ENCODE data around the gene OGFRL1.
A peak's percentile ranks its signal among the peaks of the same experiment; 100 is the strongest.

The OGFRL1 gene

DNA sequence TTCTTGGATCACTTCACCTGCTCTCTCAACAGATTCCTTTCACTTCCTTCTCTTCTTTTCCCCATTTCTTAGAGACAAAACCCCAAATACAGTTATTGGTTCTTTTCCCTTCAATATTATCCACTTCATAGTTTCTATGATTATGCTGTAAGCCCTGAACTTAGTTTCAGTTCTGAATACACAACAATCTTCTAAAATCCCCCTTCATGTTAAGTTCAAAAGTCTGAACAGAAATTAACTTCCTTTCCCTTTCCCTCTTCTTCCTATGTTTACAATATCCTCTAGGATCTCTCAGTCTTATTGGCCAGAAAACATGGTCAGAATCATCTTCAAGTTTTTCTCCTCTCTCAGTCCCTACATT is 57.7 kb downstream of the OGFRL1 start:
- TF ChIP-seq ZFX (IDR thresholded peaks at IDR 0.05): no peak
- TF ChIP-seq CTCF (conservative IDR thresholded peaks at IDR 0.05): no peak
- H3K27ac ChIP-seq: no peak overlapping the region

- no peak for TF ChIP-seq CTCF (conservative IDR thresholded peaks at IDR 0.05)
- no peak for TF ChIP-seq ZFX (IDR thresholded peaks at IDR 0.05)
- no peak overlapping the region for H3K27ac ChIP-seq
Measured at GRCh38 chr6:71347119-71347518, 58.5 kb downstream of the OGFRL1 start.

DNA sequence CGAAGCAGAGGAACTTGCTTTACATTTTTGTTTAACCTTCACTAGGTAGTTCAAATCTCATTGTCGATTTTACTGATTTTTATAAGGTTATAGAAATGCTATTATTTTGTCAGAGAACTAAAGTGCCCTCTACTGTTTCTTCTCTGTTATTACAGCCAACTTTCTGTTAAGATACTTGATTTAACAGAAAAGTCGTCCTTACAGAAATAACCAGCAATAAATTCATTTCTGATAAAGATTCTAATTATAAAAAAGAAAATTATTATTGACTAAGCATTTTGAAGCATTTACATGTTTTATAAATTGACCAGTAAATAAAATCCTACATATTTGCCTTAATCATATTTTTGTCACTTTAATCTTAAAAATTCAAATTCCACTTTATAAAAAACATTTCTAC is 60.8 kb downstream of the OGFRL1 start:
- no peak overlapping the region for H3K27ac ChIP-seq
- TF ChIP-seq CTCF (conservative IDR thresholded peaks at IDR 0.05): peak; percentile 80
- TF ChIP-seq ZFX (IDR thresholded peaks at IDR 0.05): no peak

- H3K27ac ChIP-seq: no peak overlapping the region
- TF ChIP-seq ZFX (IDR thresholded peaks at IDR 0.05) (no peak), CTCF (conservative IDR thresholded peaks at IDR 0.05) (no peak)
Measured at GRCh38 chr6:71349976-71350615, 61.5 kb downstream of the OGFRL1 start.

- TF ChIP-seq CTCF (conservative IDR thresholded peaks at IDR 0.05) (no peak), ZFX (IDR thresholded peaks at IDR 0.05) (no peak)
- H3K27ac ChIP-seq: no peak overlapping the region
Measured at GRCh38 chr6:71351190-71351589, 62.6 kb downstream of the OGFRL1 start.

Data from C4-2B (cell line).